NCI-H1417 treated with DMSO at 0.1 percent for 48 hours (cell line): Measurements from ENCODE around the gene DPH5.
"Not testable (repeated sequence)": the region's sequence is repeated elsewhere in the genome, so short reads cannot be mapped to it uniquely, and the experiment has no call there.

Experiments used
- DNase-seq: peaks from one replicate; lab custom pipeline; 2025; lab: John Stamatoyannopoulos, UW

Gene DPH5

GRCh38 chr1:101025657-101026429 is at the start of gene DPH5:
Gene DPH5 (minus strand): TSS chr1:101025784. CDS start chr1:101025443, 341 bp downstream.
- peak; percentile 43 for DNase-seq

DNA sequence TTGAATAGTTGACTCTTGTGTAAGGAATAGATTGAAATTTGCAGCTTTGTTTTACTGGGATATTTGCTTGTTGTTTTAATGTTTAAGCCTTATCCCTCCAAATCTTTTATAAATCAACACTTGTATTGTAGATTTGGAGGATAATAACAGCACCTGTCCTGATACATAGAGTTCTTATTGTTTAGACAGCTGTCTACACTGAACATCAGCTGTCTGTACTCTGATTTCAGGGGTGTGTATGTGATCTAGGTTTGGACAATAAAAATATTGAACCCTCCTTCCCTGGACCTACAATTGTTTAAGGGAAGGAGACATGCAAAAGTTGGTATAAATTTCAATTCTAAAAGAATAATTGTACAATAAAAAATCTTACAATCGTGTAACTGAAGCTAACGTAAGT is 48.3 kb upstream of the DPH5 start:
- no peak for DNase-seq

- no peak for DNase-seq
These were observed 45.9 kb upstream of the DPH5 start for GRCh38 chr1:101071470-101071891.

DNA sequence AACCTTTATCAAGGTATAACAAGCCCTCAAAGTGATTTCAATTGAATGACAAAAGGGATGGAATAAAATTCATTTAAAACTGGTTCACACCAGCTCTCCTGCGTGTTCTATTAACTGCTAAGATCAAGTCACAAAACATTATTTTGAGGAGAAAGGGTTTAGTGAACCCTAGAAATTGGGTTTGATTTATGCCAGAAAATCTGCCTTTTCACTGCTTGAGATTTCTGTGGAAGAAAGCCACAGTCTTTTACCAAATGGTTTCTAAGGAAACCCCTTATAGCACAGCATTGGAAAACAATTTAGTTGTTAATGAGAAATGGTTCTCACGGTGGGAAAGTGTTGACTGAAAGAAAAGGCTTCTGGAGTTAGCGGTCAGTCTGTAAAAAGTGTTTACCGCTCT is 43.6 kb upstream of the DPH5 start:
- DNase-seq: no peak

GRCh38 chr1:101066937-101067335 is 41.4 kb upstream of the DPH5 start:
- not testable (repeated sequence) for DNase-seq

DNA sequence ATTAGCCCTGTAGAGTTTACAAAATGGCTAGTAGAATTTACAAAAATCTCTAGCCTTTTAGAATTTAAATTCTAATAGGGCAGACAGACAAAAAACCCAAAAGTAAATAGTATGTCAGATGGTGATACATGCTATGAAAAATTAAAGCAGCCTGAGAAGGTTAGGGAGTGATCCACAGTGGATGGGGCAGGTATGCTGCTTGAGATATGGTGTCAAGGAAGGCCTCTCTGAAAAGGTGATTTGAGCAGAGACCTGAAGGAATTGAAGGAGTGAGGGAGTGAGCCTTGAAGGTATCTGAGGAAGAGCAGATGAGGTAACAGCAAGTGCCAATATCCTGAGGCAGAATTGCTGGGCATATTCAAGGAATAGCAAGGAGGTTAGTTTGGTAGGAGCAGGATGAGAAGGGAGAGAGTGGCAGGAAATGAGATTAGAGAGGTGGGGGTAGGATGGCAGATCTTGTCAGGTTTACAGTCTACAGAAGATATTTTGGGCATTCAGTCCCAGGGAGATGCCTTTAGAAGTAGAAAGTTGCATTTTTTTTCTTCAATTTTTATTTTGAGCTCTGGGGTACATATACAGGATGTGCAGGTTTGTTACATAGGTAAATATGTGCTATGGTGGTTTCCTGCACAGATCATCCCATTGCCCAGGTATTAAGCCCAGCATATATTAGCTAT is 40.8 kb upstream of the DPH5 start:
- DNase-seq: no peak

DNA sequence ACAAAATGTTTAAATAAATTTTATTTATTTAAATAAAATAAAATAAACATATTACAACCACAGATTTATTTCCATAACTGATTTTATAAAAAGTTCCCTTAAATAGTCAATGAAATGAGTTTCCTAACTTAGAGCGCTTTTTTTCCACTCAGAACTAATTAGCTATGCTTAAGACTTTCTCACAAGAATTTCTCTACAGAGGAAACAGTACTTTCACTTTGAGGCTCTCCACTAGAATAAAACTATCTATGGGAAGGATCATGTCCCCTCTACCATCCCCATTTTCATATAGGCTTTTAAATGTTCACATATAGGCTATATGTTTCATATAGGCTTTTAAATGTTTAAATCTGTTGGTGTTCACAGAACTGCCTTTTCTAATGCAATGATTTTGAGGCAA is 40.0 kb upstream of the DPH5 start:
- DNase-seq: no peak

DNA sequence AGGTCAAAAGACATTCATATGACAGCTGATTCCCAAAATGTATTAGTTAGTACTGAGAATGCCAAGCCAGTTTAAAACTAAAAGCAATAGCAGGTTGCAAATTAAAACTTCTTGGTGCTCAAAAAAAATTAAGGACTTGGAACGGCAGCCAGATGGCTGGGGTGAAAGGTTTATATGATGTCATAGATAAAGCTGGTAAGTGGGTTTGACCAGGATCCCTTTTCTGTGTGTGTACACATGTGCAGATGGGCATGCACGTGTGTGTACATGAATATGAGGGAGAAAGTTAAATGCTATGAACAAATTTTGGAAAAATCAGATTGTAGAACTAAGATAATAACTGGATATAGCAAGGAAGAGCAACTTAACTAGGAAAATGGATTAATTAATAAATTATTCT is 39.1 kb upstream of the DPH5 start:
- no peak for DNase-seq

DNA sequence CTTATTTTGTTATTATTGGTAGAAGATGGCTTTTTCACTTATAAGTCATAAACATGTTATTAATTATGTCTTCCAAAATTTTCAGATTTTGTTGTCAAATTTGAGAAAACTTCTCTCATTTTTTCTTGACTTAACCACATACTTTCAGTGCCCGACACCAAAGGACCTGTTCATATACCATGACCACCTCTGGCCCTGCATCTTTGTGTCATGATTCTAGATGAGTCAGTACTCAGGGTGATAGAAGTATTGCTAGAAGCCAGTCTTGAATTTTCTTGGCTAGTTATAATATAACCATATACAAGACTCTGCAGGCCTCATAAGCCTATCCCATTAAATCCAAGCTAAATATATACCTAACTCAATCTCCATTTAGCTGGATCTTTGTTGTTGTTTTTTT is 35.4 kb upstream of the DPH5 start:
- no peak for DNase-seq

DNA sequence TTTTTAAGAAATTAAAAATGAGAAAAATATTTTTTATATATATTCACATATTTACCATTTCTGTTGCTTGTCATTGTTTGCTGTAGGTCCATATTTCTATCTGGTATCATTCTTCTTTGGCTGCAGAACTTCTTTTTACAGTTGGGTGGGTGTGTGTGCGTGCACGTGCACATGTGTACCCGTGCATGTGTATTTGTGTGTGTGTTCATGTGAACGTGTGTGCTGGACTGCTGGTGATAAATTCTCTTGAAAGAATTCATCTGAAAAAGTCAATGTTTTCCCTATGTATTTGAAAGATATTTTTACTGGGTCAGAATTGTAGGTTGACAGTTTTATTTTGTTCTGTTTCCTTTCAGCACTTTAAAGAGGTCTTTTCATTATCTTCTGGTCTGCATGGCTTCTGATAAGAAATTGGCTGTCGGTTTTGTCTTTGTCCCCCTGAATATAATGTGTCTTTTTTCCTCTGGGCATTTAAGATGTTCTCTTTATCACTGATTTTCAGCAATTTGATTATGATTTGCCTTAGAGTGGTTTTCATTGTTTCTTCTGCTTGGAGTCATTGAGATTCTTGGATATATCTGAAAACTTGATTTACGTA is 34.5 kb upstream of the DPH5 start:
- DNase-seq: no peak

GRCh38 chr1:101055623-101056022 is 30.0 kb upstream of the DPH5 start:
- no peak for DNase-seq

- no peak for DNase-seq
These were observed 26.4 kb upstream of the DPH5 start for GRCh38 chr1:101051688-101052638.

DNA sequence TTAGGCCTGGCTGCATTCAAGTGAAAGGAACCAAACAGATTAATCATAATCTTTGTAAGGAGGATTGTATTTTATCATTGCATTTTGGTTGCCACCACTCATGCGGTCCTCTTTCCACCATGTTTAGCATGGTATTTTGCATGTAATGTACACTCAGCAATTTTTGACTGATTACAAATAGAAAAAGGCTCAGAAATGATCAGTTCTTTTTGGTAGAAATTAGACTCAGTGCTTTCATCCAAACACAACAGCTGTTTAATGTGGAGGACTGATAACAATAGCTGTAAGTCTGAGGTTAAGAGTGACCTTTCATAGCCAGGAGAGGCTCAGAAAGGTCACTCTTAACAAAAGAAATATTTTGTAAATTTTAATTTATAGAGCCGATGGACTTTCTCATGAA is 25.3 kb upstream of the DPH5 start:
- DNase-seq: no peak

DNA sequence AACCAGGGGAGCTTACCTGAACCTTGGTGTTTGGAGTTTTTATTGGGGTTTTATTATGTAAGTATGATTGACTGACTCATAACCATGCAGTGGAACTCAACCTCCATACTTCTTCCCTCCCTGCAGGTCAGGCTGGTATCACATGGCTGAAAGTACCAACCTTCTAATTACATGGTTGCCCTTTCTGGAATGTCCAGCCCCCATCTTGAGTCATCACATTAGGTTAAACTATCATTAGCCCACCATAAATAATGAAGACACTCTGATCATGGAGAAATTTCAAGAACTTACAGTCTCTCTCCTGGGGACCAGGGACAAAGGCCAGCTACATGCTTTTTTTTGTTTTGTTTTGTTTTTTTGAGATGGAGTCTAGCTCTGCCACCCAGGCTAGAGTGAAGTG is 19.2 kb upstream of the DPH5 start:
- DNase-seq: no peak

DNA sequence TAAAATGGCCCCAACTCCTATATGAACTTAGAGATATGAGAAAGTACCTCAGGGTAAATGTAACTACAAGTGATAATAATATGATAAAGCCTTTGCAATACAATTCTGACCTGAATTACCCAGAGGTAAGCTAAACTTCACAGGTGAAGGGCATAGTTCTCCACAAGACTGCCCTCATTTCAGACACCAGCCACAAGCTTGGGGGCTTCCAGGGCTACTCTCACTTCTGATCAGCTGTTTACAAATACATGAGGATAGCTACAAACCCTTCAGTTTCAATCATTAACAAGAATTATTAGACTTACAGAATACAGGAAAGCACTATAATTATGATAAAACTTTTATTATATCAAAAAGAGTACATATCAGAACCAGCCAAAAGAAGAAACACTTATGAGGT is 18.7 kb upstream of the DPH5 start:
- DNase-seq: no peak

- DNase-seq: no peak
These were observed 18.2 kb upstream of the DPH5 start for GRCh38 chr1:101043776-101044175.

DNA sequence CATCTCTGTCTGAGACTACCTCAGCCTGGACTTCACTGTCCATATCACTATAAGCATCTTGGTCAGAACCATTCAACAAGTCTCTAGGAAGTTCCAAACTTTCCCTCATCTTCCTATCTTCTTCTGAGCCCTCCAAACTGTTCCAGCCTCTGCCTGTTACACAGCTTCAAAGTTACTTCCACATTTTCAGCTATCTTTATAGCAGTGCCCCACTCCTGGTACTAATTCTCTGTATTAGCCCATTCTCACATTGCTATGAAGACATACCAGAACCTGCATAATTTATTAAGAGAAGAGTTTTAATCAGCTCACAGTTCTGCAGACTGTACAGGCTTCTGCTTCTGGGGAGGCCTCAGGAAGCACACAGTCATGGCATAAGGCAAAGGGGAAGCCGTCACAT is 15.7 kb upstream of the DPH5 start:
- DNase-seq: no peak

- DNase-seq: no peak
These were observed 15.1 kb upstream of the DPH5 start for GRCh38 chr1:101040666-101041065.

DNA sequence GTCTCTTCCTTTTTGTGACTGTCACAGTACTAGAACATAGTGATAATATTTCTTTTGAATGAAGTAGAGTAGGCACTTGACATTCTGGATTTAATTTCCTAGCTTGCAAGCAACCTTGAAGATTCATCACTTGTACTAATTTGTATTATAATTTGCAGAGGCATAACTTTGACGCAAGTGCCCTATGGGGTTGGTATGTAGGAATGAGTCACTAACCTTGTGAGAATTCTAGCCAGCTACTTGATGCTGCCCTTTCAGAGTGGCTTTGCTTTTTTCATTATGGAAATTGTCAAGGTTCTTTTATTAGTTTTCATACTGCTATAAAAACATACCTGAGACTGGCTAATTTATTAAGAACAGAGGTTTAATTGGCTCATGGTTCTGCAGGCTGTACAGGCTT is 13.7 kb upstream of the DPH5 start:
- DNase-seq: no peak

DNA sequence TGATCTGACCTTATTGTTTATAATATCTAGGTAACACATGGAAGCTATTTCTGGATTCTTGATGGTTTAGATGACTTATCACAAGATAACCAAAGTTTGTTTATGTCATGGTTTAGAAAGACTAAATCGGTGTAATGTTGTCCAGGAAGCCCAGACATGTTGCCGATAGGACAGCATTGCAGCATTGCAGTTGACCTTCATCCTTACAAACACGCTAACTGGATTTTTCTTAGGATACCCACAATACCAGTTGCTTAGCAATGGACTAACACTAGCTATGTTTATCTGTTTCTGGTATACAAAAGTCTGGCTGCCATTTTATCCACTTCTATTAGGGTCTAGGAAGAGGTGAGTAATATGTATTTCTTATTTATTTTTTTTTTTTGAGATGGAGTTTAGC is 11.7 kb upstream of the DPH5 start:
- no peak for DNase-seq

DNA sequence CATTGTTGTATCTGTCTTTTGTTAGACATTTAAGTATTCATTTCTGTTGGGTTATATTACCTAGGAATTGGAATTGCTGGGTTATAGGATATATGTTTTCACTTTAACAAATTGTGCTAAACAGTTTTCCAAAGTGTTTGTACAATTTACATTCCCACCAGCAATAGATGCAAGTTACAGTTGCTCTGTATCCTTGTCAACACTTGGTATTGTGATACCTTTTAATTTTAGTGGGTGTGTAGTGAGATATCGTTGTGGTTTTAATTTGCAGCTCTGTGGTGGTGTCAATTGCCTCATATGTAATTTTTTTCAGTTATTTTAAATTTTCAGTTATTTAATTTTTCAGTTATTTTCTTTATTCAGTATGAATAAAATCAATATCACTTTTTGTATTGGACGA is 7.4 kb upstream of the DPH5 start:
- no peak for DNase-seq

GRCh38 chr1:101032129-101032528 is 6.5 kb upstream of the DPH5 start:
- DNase-seq: not testable (repeated sequence)
